H1 (cell line): ENCODE data around the gene SMURF2.
"Not testable (repeated sequence)": the region's sequence is repeated elsewhere in the genome, so short reads cannot be mapped to it uniquely, and the experiment has no call there.

ENCODE experiments used
- BRCA1 ChIP-seq: IDR thresholded peaks from 2 replicates; pipeline ENCODE4 v1.6.1; 2012; ENCODE audit warnings: low read depth, low read length, improper control_type of control experiment
- CHD1 ChIP-seq: IDR thresholded peaks from 2 replicates; pipeline ENCODE4 v1.6.1; 2012; ENCODE audit warnings: low read depth, low read length, improper control_type of control experiment
- CHD2 ChIP-seq: IDR thresholded peaks from 2 replicates; pipeline ENCODE4 v1.6.1; 2012; ENCODE audit warnings: low read length, improper control_type of control experiment
- POLR2A ChIP-seq, 2 experiments: IDR thresholded peaks; 1 replicate in 1 of 2; 2 replicates in 1 of 2; pipeline ENCODE4 v1.6.1; 2011; ENCODE audit warnings: low read depth in 2 of 2, low read length in 2 of 2, mild to moderate bottlenecking in 2 of 2; ENCODE audit errors: control extremely low read depth in 1 of 2
- SAP30 ChIP-seq: fragments of 300-600 bp; sonication (generic); IDR thresholded peaks from 2 replicates; pipeline ENCODE4 v1.7.1; 2012; ENCODE audit warnings: low read length, moderate library complexity, mild to moderate bottlenecking, inconsistent platforms; ENCODE audit not compliant: insufficient read depth, insufficient replicate concordance
- SP4 ChIP-seq: IDR thresholded peaks from 2 replicates; pipeline ENCODE4 v1.6.1; 2012; ENCODE audit warnings: low read length, inconsistent platforms
- YY1 ChIP-seq: IDR thresholded peaks from 2 replicates; pipeline ENCODE4 v1.6.1; 2011; ENCODE audit warnings: low read depth, mild to moderate bottlenecking, low read length
- ZNF274 ChIP-seq: IDR thresholded peaks from 2 replicates; pipeline ENCODE4 v1.7.0; 2012; ENCODE audit warnings: low read length, borderline replicate concordance; ENCODE audit errors: extremely low read depth
- TF ChIP-seq, protein P1 (sequence below), 3 experiments: IDR thresholded peaks; 1 replicate in 2 of 3; 2 replicates in 1 of 3; pipeline versions ENCODE4 v1.5.1 to v1.6.1; 2011; ENCODE audit warnings: low read length in 3 of 3, mild to moderate bottlenecking in 3 of 3, inconsistent platforms in 2 of 3, low read depth in 1 of 3, moderate library complexity in 1 of 3; ENCODE audit not compliant: insufficient read depth in 1 of 3; ENCODE audit errors: control extremely low read depth in 1 of 3

- TF ChIP-seq BRCA1; YY1; POLR2A (IDR thresholded peaks at IDR 0.05; ENCODE audit: control extremely low read depth in 1 of 2, low read depth in 2 of 2, low read length in 2 of 2); SP4; CHD1; SAP30; ZNF274; CHD2: not testable (repeated sequence)
- TF ChIP-seq, protein P1, sequence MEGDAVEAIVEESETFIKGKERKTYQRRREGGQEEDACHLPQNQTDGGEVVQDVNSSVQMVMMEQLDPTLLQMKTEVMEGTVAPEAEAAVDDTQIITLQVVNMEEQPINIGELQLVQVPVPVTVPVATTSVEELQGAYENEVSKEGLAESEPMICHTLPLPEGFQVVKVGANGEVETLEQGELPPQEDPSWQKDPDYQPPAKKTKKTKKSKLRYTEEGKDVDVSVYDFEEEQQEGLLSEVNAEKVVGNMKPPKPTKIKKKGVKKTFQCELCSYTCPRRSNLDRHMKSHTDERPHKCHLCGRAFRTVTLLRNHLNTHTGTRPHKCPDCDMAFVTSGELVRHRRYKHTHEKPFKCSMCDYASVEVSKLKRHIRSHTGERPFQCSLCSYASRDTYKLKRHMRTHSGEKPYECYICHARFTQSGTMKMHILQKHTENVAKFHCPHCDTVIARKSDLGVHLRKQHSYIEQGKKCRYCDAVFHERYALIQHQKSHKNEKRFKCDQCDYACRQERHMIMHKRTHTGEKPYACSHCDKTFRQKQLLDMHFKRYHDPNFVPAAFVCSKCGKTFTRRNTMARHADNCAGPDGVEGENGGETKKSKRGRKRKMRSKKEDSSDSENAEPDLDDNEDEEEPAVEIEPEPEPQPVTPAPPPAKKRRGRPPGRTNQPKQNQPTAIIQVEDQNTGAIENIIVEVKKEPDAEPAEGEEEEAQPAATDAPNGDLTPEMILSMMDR (IDR thresholded peaks at IDR 0.05; ENCODE audit: control extremely low read depth in 1 of 3, insufficient read depth in 1 of 3, low read depth in 1 of 3, low read length in 3 of 3): not testable (repeated sequence)
Observed at GRCh38 chr17:64604532-64604931, 57.6 kb downstream of the SMURF2 start.
